SK-N-SH (cell line): ENCODE data around the gene PCK1. TPM values are rescaled to one million over a fixed set of nuclear protein-coding genes. Genes with fewer than 3 reads are reported as not detected.

Source experiments
- CTCF ChIA-PET: fragments of 300-600, 350-600 bp; formaldehyde crosslinking; extraction: SDS; loops from one replicate; lab custom pipeline; 2021; lab: Yijun Ruan, JAX
- POLR2A ChIA-PET: fragments of 350-600 bp; sonication (Branson Sonifier 250); formaldehyde crosslinking; extraction: SDS; loops from one replicate; lab custom pipeline; 2020; ENCODE audit warnings: antibody characterized with exemption, inconsistent platforms; lab: Yijun Ruan, JAX
- DNase-seq: peaks from one replicate; pipeline ENCODE4 v3.0.0; 2012
- H2AFZ ChIP-seq: fragments of 200-600 bp; sonication (generic); 2 replicates; pipeline ENCODE4 v1.8.1; 2016; ENCODE audit warnings: antibody characterized with exemption, mild to moderate bottlenecking, low read depth
- H3F3A ChIP-seq: fragments of 200-600 bp; sonication (generic); replicated peaks from 2 replicates; pipeline ENCODE3; 2016; ENCODE audit warnings: antibody characterized with exemption, mild to moderate bottlenecking; ENCODE audit not compliant: insufficient read depth
- H3K27ac ChIP-seq, 2 experiments: fragments of 200-500 bp in 1 of 2; fragments of 200-600 bp in 1 of 2; sonication (Bioruptor generic) in 1 of 2; sonication (generic), shearing (Covaris generic) in 1 of 2; 2 replicates each; pipeline versions ENCODE4 v1.5.1 to v1.6.1; 2014 to 2016; ENCODE audit warnings: low read depth in 2 of 2, inconsistent platforms in 1 of 2, low read length in 1 of 2, mild to moderate bottlenecking in 1 of 2, mixed read lengths in 1 of 2
- H3K27me3 ChIP-seq: fragments of 200-600 bp; sonication (generic), shearing (Covaris generic); 2 replicates; pipeline ENCODE4 v1.6.1; 2016; ENCODE audit warnings: mixed run types; ENCODE audit not compliant: insufficient read depth
- H3K36me3 ChIP-seq, 2 experiments: fragments of 200-500 bp in 1 of 2; fragments of 200-600 bp in 1 of 2; sonication (Bioruptor generic) in 1 of 2; sonication (generic) in 1 of 2; replicated peaks in 1 of 2; 2 replicates each; pipeline versions ENCODE3 to v1.5.1; 2014 to 2016; ENCODE audit warnings: low read length in 1 of 2, mild to moderate bottlenecking in 1 of 2; ENCODE audit not compliant: insufficient read depth in 2 of 2, control insufficient read depth in 1 of 2
- H3K4me1 ChIP-seq, 2 experiments: fragments of 200-500 bp in 1 of 2; fragments of 200-600 bp in 1 of 2; sonication (Bioruptor generic) in 1 of 2; sonication (generic), shearing (Covaris generic) in 1 of 2; 2 replicates each; pipeline versions ENCODE4 v1.5.1 to v1.6.1; 2014 to 2016; ENCODE audit warnings: low read depth in 1 of 2, low read length in 1 of 2, mixed run types in 1 of 2; ENCODE audit not compliant: insufficient read depth in 2 of 2, control insufficient read depth in 1 of 2
- H3K4me2 ChIP-seq: fragments of 200-600 bp; sonication (generic), shearing (Covaris generic); 2 replicates; pipeline ENCODE4 v1.6.1; 2017; ENCODE audit warnings: mixed run types
- H3K4me3 ChIP-seq, 2 experiments: fragments of 200-500 bp in 1 of 2; fragments of 200-600 bp in 1 of 2; sonication (Bioruptor generic) in 1 of 2; sonication (generic), shearing (Covaris generic) in 1 of 2; 2 replicates each; pipeline versions ENCODE4 v1.5.1 to v1.8.1; 2014 to 2016; ENCODE audit warnings: low read depth in 2 of 2, inconsistent platforms in 1 of 2, low read length in 1 of 2, mild to moderate bottlenecking in 1 of 2, mixed read lengths in 1 of 2, moderate library complexity in 1 of 2
- H3K79me2 ChIP-seq: fragments of 200-600 bp; sonication (generic); 2 replicates; pipeline ENCODE4 v1.8.1; 2017; ENCODE audit warnings: mild to moderate bottlenecking; ENCODE audit not compliant: insufficient read depth
- H3K9ac ChIP-seq: fragments of 200-600 bp; sonication (generic); 2 replicates; pipeline ENCODE4 v1.6.1; 2017; ENCODE audit warnings: mixed run types
- H3K9me2 ChIP-seq: fragments of 200-600 bp; sonication (generic); 2 replicates; pipeline ENCODE4 v1.6.1; 2017; ENCODE audit warnings: mixed run types
- H3K9me3 ChIP-seq: fragments of 200-600 bp; sonication (generic); 2 replicates; pipeline ENCODE4 v1.6.1; 2017; ENCODE audit warnings: mixed run types, mild to moderate bottlenecking, moderate library complexity
- H4K20me1 ChIP-seq: fragments of 200-600 bp; sonication (generic); 2 replicates; pipeline ENCODE4 v1.6.1; 2017; ENCODE audit warnings: mild to moderate bottlenecking, mixed run types; ENCODE audit not compliant: insufficient read depth
- CTCF ChIP-seq: fragments of 200-600 bp; sonication (generic); IDR thresholded peaks from 2 replicates; pipeline ENCODE4 v1.6.1; 2017; ENCODE audit warnings: antibody characterized with exemption, mild to moderate bottlenecking, moderate library complexity
- EP300 ChIP-seq, 2 experiments: IDR thresholded peaks; 2 replicates each; pipeline versions ENCODE4 v1.4.0 to v1.6.1; 2012; ENCODE audit warnings: borderline replicate concordance in 1 of 2, low read depth in 1 of 2, low read length in 1 of 2
- RAD21 ChIP-seq: IDR thresholded peaks from 2 replicates; pipeline ENCODE4 v1.6.1; 2012; ENCODE audit warnings: mild to moderate bottlenecking, low read length
- REST ChIP-seq: IDR thresholded peaks from 2 replicates; pipeline ENCODE4 v1.6.1; 2012; ENCODE audit warnings: mild to moderate bottlenecking, low read depth, low read length, moderate library complexity
- RFX5 ChIP-seq: IDR thresholded peaks from 2 replicates; pipeline ENCODE4 v1.6.1; 2012; ENCODE audit warnings: mild to moderate bottlenecking, improper control_type of control experiment, low read length
- SMC3 ChIP-seq: IDR thresholded peaks from 2 replicates; pipeline ENCODE4 v1.6.1; 2012; ENCODE audit warnings: low read depth, low read length, improper control_type of control experiment
- USF2 ChIP-seq: fragments of 150-350 bp; IDR thresholded peaks from 2 replicates; pipeline ENCODE4 v1.6.1; 2017; ENCODE audit warnings: antibody characterized with exemption, low read length, low read depth, borderline replicate concordance
- WGBS: methylation state at CpG from one replicate; pipeline ENCODE4 v1.1.6; 2017; ENCODE audit warnings: low lambda C conversion rate; 5-methylcytosine and 5-hydroxymethylcytosine counted together
- polyA plus RNA-seq, 3 experiments: library from polyadenylated mRNA; depleted of rRNA; stranded (reverse); fragments of >200 nt; gene quantifications; 2 replicates each; pipeline ENCODE4 v1.2.3, GENCODE V29; 2012

Gene PCK1
- polyA plus RNA-seq, 1 of the 3 experiments (the other 2 are of a cell fraction) = not detected

- Histone ChIP-seq H3K9me2 (no peaks in the 10 kb centered on the region), H3F3A (no peaks in the 10 kb centered on the region), H3K4me3 (no peak overlapping the region), H3K27me3 (no peaks in the 10 kb centered on the region; the same call in 1 of the 2 replicates), H4K20me1 (no peaks in the 10 kb centered on the region), H3K4me2 (no peak overlapping the region), H3K36me3 (no peaks in the 10 kb centered on the region), H3K9me3 (no peaks in the 10 kb centered on the region), H3K4me1 (peaks cover 0 to 2% of the 10 kb centered on the region in 2 experiments; a peak in 1 of 4 replicates), H3K27ac (no peak overlapping the region), H3K9ac (no peak overlapping the region), H2AFZ (no peak overlapping the region), H3K79me2 (no peaks in the 10 kb centered on the region)
- DNase-seq = no peak
- WGBS = 37% methylated on average over 1 of the region's 1 CpG
- POLR2A ChIA-PET = no interaction called here
- CTCF ChIA-PET = interaction anchor here (0.8 to 20.9 kb wide), 10 partner anchors 8 to 695 kb away, joined by 3 to 403 read pairs (median 4); no protein-coding TSS in a partner anchor
- no peak for TF ChIP-seq REST
- no peak for TF ChIP-seq USF2
Measured at GRCh38 chr20:57513199-57513598, 47.7 kb upstream of the PCK1 start.

- H3K27me3 ChIP-seq = no peaks in the 10 kb centered on the region; the same call in 1 of the 2 replicates
- no peak overlapping the region for H3K4me2 ChIP-seq
- ChIA-PET POLR2A (no interaction called here), CTCF (interaction anchor here (0.6 to 20.9 kb wide), 13 partner anchors 8 to 696 kb away, joined by 3 to 403 read pairs (median 6); no protein-coding TSS in a partner anchor)
- H3K79me2 ChIP-seq = no peaks in the 10 kb centered on the region
- no peaks in the 10 kb centered on the region for H3K9me3 ChIP-seq
- H3K9ac ChIP-seq = no peak overlapping the region
- H3K9me2 ChIP-seq = no peaks in the 10 kb centered on the region
- no peak overlapping the region; a peak in 1 of 4 replicates for H3K4me3 ChIP-seq
- no peaks in the 10 kb centered on the region for H3F3A ChIP-seq
- H4K20me1 ChIP-seq = no peaks in the 10 kb centered on the region
- H2AFZ ChIP-seq = no peak overlapping the region
- peak; percentile 77 for DNase-seq
- TF ChIP-seq USF2 (no peak), CTCF (peak; percentile 72), EP300 (IDR thresholded peaks at IDR 0.05; ENCODE audit: borderline replicate concordance in 1 of 2, low read depth in 1 of 2, low read length in 1 of 2) (no peak), RFX5 (no peak), RAD21 (peak; percentile 94), SMC3 (peak; percentile 91)
- TF ChIP-seq, all 33 proteins: peak for 3
- H3K36me3 ChIP-seq = no peaks in the 10 kb centered on the region
- WGBS = 53% methylated on average over 10 of the region's 17 CpGs
- H3K4me1 ChIP-seq = peaks cover 0 to 2% of the 10 kb centered on the region in 2 experiments; a peak in 1 of 4 replicates
- no peak overlapping the region for H3K27ac ChIP-seq
Measured at GRCh38 chr20:57514273-57514751, 46.6 kb upstream of the PCK1 start.
